C4-2B (cell line): ENCODE data around the gene ZCCHC13.

Source experiments
- ZFX ChIP-seq: fragments of 450-650 bp; IDR thresholded peaks from 2 replicates; pipeline ENCODE4 v1.6.1; 2017
- TF ChIP-seq, protein P1 (sequence below): fragments of 450-650 bp; conservative IDR thresholded peaks from 2 replicates; pipeline ENCODE4 v1.5.1; 2017; ENCODE audit warnings: mild to moderate bottlenecking

DNA sequence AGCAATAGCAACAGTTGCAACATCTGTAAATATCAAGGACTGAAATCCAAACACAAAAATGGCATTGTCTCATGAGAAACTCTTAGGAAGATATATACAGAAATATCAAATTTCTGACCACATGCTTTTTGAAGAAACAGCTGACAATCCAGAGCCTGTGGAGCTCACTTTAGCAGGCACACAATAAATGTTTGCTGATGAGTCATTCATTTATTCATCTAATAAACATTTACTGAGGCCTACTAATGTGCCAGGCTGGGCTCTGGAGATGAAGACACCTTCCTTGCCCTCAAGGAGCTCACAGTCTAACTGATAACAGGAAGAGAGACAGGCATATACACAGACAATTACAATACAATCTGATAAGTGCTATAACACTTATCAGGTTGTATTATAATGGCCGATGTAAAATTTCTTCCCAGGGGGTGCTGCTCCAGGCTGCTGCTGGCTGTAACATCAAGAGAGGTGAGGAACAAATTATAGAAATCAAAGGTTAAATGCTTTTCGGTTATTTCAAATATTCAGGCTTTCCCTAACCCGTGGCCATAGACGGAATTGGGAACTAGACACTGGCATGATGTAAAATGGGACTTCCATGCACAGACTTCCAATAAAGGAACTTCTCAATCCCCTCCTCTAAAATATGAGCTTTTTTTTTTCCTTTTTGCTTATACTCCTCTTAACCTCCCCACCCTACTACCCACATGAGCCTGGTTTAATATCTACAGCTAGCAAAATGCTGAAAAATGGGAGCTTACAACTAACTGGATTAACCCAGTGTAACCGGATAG lies 16.8 kb upstream of the ZCCHC13 start:
- TF ChIP-seq, protein P1, sequence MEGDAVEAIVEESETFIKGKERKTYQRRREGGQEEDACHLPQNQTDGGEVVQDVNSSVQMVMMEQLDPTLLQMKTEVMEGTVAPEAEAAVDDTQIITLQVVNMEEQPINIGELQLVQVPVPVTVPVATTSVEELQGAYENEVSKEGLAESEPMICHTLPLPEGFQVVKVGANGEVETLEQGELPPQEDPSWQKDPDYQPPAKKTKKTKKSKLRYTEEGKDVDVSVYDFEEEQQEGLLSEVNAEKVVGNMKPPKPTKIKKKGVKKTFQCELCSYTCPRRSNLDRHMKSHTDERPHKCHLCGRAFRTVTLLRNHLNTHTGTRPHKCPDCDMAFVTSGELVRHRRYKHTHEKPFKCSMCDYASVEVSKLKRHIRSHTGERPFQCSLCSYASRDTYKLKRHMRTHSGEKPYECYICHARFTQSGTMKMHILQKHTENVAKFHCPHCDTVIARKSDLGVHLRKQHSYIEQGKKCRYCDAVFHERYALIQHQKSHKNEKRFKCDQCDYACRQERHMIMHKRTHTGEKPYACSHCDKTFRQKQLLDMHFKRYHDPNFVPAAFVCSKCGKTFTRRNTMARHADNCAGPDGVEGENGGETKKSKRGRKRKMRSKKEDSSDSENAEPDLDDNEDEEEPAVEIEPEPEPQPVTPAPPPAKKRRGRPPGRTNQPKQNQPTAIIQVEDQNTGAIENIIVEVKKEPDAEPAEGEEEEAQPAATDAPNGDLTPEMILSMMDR, result no peak
- no peak for TF ChIP-seq ZFX
